HG02588 (cell line): Measurements from ENCODE around the gene MEP1B.
A peak's percentile ranks its signal among the peaks of the same experiment; 100 is the strongest.
"Not testable (repeated sequence)": the region's sequence is repeated elsewhere in the genome, so short reads cannot be mapped to it uniquely, and the experiment has no call there.

ENCODE experiments used
- ATAC-seq: cut with Tn5 transposase; IDR thresholded peaks from one replicate; pipeline ENCODE4 v1.9.1; 2021; ENCODE audit warnings: mild to moderate bottlenecking, moderate library complexity; ENCODE audit not compliant: unreplicated experiment

Gene MEP1B

GRCh38 chr18:32189790-32190189 lies at the start of gene MEP1B:
TSS of gene MEP1B (plus strand) at chr18:32190039. CDS start at chr18:32190071, 32 bp downstream.
- ATAC-seq, result no peak

GRCh38 chr18:32148185-32148870 lies 41.5 kb upstream of the MEP1B start:
- no peak for ATAC-seq

GRCh38 chr18:32152705-32153448 lies 37.0 kb upstream of the MEP1B start:
- ATAC-seq, result no peak

- no peak for ATAC-seq
Measured at GRCh38 chr18:32156855-32157254, 33.0 kb upstream of the MEP1B start.

- no peak for ATAC-seq
Measured at GRCh38 chr18:32157580-32157979, 32.3 kb upstream of the MEP1B start.

- peak; percentile 95 for ATAC-seq
Measured at GRCh38 chr18:32158108-32158624, 31.7 kb upstream of the MEP1B start.

- ATAC-seq, result not testable (repeated sequence)
Measured at GRCh38 chr18:32158631-32159030, 31.2 kb upstream of the MEP1B start.

- ATAC-seq, result no peak
Measured at GRCh38 chr18:32160547-32160946, 29.3 kb upstream of the MEP1B start.

GRCh38 chr18:32167980-32168730 lies 21.7 kb upstream of the MEP1B start:
- ATAC-seq, result no peak

- no peak for ATAC-seq
Measured at GRCh38 chr18:32173654-32174053, 16.2 kb upstream of the MEP1B start.

GRCh38 chr18:32174719-32175118 lies 15.1 kb upstream of the MEP1B start:
- no peak for ATAC-seq

- ATAC-seq, result no peak
Measured at GRCh38 chr18:32175265-32175664, 14.6 kb upstream of the MEP1B start.

GRCh38 chr18:32176745-32177144 lies 13.1 kb upstream of the MEP1B start:
- ATAC-seq, result not testable (repeated sequence)

GRCh38 chr18:32177530-32177929 lies 12.3 kb upstream of the MEP1B start:
- ATAC-seq, result no peak

- no peak for ATAC-seq
Measured at GRCh38 chr18:32183503-32183902, 6.3 kb upstream of the MEP1B start.

- no peak for ATAC-seq
Measured at GRCh38 chr18:32190209-32190608, 370 bp downstream of the MEP1B start.

GRCh38 chr18:32195881-32196815 lies 6.3 kb downstream of the MEP1B start:
- no peak for ATAC-seq

- no peak for ATAC-seq
Measured at GRCh38 chr18:32200766-32201165, 10.9 kb downstream of the MEP1B start.

- no peak for ATAC-seq
Measured at GRCh38 chr18:32201948-32202672, 12.3 kb downstream of the MEP1B start.

GRCh38 chr18:32208023-32208422 lies 18.2 kb downstream of the MEP1B start:
- no peak for ATAC-seq
